ENCODE data around the gene PEPD.

DNA sequence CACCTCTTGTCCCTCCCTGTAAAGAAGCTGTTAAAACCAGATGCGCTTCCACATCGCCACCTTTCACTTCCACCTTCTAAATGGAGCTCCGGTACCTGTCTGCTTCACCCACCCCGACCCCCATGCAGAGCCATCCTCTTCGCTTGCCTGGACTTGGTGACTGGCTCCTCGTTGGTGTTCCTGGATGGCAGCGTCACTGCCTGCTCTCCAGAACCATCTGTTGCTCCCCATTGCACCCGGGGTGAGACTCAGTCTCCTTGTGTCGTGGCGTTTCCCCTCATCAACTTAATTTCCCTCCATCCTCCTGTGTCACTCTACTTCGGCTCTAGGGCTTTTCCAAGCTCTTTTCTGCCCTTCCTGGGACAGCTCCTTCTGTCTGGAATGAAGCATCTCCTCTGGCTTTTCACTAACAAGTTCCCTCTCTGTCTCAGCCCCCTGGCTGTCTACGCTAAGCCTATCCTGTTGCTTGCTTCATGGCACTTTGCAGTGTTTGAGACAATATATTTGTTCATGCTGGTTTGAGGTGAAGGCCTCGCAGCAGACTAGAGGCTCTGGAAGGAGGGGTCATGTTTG lies 137.8 kb downstream of the PEPD start:
- TF ChIP-seq POLR2A (IDR thresholded peaks at IDR 0.05; ENCODE audit: low read depth, low read length): no peak
- TF ChIP-seq, protein P1, sequence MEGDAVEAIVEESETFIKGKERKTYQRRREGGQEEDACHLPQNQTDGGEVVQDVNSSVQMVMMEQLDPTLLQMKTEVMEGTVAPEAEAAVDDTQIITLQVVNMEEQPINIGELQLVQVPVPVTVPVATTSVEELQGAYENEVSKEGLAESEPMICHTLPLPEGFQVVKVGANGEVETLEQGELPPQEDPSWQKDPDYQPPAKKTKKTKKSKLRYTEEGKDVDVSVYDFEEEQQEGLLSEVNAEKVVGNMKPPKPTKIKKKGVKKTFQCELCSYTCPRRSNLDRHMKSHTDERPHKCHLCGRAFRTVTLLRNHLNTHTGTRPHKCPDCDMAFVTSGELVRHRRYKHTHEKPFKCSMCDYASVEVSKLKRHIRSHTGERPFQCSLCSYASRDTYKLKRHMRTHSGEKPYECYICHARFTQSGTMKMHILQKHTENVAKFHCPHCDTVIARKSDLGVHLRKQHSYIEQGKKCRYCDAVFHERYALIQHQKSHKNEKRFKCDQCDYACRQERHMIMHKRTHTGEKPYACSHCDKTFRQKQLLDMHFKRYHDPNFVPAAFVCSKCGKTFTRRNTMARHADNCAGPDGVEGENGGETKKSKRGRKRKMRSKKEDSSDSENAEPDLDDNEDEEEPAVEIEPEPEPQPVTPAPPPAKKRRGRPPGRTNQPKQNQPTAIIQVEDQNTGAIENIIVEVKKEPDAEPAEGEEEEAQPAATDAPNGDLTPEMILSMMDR (conservative IDR thresholded peaks at IDR 0.05; ENCODE audit: low read depth, low read length): no peak
